GM23338 (cell line): ENCODE data around the gene CITED1.

Experiments
- CREB1 ChIP-seq: fragments of 250-450 bp; sonication (Bioruptor Pico); IDR thresholded peaks from 2 replicates; pipeline ENCODE4 v1.5.0; 2020; ENCODE audit warnings: low read depth, mild to moderate bottlenecking, moderate library complexity
- EZH2 ChIP-seq: fragments of 200-600 bp; sonication (generic); IDR thresholded peaks from one replicate; pipeline ENCODE4 v1.8.0; 2017; ENCODE audit warnings: antibody characterized with exemption, mild to moderate bottlenecking, low read depth; ENCODE audit not compliant: unreplicated experiment
- POLR2AphosphoS5 ChIP-seq: IDR thresholded peaks from 2 replicates; pipeline ENCODE4 v1.6.1; 2016; ENCODE audit warnings: antibody characterized with exemption, low read depth
- TF ChIP-seq, protein P1 (sequence below), 2 experiments: fragments of 200-600 bp in 1 of 2; sonication (generic) in 1 of 2; conservative IDR thresholded peaks; 2 replicates each; pipeline versions ENCODE4 v1.5.1 to v1.6.1; 2016 to 2017; ENCODE audit warnings: antibody characterized with exemption in 2 of 2, low read depth in 2 of 2, mild to moderate bottlenecking in 2 of 2, moderate library complexity in 1 of 2
- TF ChIP-seq, protein P2 (sequence below): IDR thresholded peaks from 2 replicates; pipeline ENCODE4 v1.6.1; 2016; ENCODE audit warnings: antibody characterized with exemption

DNA sequence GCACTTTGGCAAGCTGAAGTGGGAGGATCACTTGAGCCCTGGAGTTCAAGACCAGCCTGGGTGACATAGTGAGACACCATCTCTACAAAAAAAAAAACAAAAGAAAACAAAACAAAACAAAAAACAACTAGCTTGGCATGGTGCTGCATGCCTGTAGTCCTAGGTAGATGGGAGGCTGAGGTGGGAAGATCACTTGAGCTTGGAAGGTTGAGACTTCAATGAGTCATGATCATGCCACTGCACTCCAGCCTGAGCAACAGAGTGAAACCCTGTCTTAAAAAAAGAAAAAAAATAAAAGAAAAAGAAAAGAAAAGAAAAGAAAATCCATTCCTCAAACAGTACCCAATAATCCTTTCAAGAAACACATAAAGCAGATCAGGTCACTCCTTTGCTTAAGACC is 52.0 kb downstream of the CITED1 start:
- TF ChIP-seq POLR2AphosphoS5 (no peak), EZH2 (no peak), CREB1 (no peak)
- TF ChIP-seq, protein P1, sequence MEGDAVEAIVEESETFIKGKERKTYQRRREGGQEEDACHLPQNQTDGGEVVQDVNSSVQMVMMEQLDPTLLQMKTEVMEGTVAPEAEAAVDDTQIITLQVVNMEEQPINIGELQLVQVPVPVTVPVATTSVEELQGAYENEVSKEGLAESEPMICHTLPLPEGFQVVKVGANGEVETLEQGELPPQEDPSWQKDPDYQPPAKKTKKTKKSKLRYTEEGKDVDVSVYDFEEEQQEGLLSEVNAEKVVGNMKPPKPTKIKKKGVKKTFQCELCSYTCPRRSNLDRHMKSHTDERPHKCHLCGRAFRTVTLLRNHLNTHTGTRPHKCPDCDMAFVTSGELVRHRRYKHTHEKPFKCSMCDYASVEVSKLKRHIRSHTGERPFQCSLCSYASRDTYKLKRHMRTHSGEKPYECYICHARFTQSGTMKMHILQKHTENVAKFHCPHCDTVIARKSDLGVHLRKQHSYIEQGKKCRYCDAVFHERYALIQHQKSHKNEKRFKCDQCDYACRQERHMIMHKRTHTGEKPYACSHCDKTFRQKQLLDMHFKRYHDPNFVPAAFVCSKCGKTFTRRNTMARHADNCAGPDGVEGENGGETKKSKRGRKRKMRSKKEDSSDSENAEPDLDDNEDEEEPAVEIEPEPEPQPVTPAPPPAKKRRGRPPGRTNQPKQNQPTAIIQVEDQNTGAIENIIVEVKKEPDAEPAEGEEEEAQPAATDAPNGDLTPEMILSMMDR (conservative IDR thresholded peaks at IDR 0.05; ENCODE audit: low read depth in 2 of 2): no peak
- TF ChIP-seq, protein P2, sequence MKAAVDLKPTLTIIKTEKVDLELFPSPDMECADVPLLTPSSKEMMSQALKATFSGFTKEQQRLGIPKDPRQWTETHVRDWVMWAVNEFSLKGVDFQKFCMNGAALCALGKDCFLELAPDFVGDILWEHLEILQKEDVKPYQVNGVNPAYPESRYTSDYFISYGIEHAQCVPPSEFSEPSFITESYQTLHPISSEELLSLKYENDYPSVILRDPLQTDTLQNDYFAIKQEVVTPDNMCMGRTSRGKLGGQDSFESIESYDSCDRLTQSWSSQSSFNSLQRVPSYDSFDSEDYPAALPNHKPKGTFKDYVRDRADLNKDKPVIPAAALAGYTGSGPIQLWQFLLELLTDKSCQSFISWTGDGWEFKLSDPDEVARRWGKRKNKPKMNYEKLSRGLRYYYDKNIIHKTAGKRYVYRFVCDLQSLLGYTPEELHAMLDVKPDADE: no peak
